H1 (cell line): ENCODE results near the gene ENDOG. TPM values are rescaled to one million over a fixed set of nuclear protein-coding genes. Genes with fewer than 3 reads are reported as not detected.
"Not testable (repeated sequence)": the region's sequence is repeated elsewhere in the genome, so short reads cannot be mapped to it uniquely, and the experiment has no call there.

Experiments used
- CTCF ChIA-PET: fragments of 300-600 bp; sonication (Branson Sonifier 250); formaldehyde crosslinking; loops from one replicate; lab custom pipeline; 2021; ENCODE audit not compliant: partially characterized antibody; lab: Charles Lee
- POLR2A ChIA-PET: fragments of 300-600 bp; sonication (Branson Sonifier 250); formaldehyde crosslinking; loops from one replicate; lab custom pipeline; 2021; ENCODE audit warnings: inconsistent platforms; ENCODE audit not compliant: partially characterized antibody; lab: Charles Lee
- DNase-seq, 2 experiments: peaks; one replicate each; pipeline versions ENCODE4 v3.0.0 to v3.0.0-alpha.2; 2010 to 2022; ENCODE audit warnings: low spot score in 2 of 2, low read depth in 1 of 2, mixed read lengths in 1 of 2
- FAIRE-seq: peaks from 2 replicates; lab custom pipeline; 2011; peaks lifted over from hg19 to GRCh38; lab: Jason Lieb, UNC
- H2AFZ ChIP-seq: 2 replicates; pipeline ENCODE4 v1.8.1; 2012; ENCODE audit warnings: low read length, inconsistent platforms
- H2AK5ac ChIP-seq: 2 replicates; pipeline ENCODE4 v1.6.1; 2013; ENCODE audit warnings: low read depth, low read length
- H2BK120ac ChIP-seq: replicated peaks from 2 replicates; pipeline ENCODE3; 2013; ENCODE audit warnings: low read depth, low read length, inconsistent platforms
- H2BK12ac ChIP-seq: 2 replicates; pipeline ENCODE4 v1.6.1; 2013; ENCODE audit warnings: low read depth, low read length
- H2BK15ac ChIP-seq: 2 replicates; pipeline ENCODE4 v1.6.1; 2013; ENCODE audit warnings: low read length
- H2BK20ac ChIP-seq: 2 replicates; pipeline ENCODE4 v1.6.1; 2013; ENCODE audit warnings: low read length
- H2BK5ac ChIP-seq: 2 replicates; pipeline ENCODE4 v1.6.1; 2013; ENCODE audit warnings: low read depth, low read length
- H3K14ac ChIP-seq: 2 replicates; pipeline ENCODE4 v1.6.1; 2013; ENCODE audit warnings: inconsistent platforms; ENCODE audit not compliant: insufficient read length
- H3K18ac ChIP-seq: 2 replicates; pipeline ENCODE4 v1.6.1; 2013; ENCODE audit warnings: low read length; ENCODE audit errors: extremely low read depth
- H3K23ac ChIP-seq: 2 replicates; pipeline ENCODE4 v1.6.1; 2013; ENCODE audit warnings: inconsistent platforms; ENCODE audit not compliant: insufficient read length
- H3K23me2 ChIP-seq: 2 replicates; pipeline ENCODE4 v1.6.1; 2013; ENCODE audit warnings: low read depth, low read length
- H3K27ac ChIP-seq: 2 replicates; pipeline ENCODE4 v1.6.1; 2011; ENCODE audit warnings: low read depth, low read length, inconsistent platforms
- H3K27me3 ChIP-seq, 4 experiments: replicated peaks in 1 of 4; 1 replicate in 1 of 4; 2 replicates in 3 of 4; pipeline versions ENCODE4 v1.6.1 to v1.8.1; 2011 to 2013; ENCODE audit warnings: low read length in 3 of 4, mild to moderate bottlenecking in 3 of 4, inconsistent platforms in 2 of 4, mixed read lengths in 2 of 4, moderate library complexity in 1 of 4; ENCODE audit not compliant: control insufficient read depth in 3 of 4, insufficient read depth in 3 of 4; ENCODE audit errors: extremely low read depth in 1 of 4
- H3K36me3 ChIP-seq, 4 experiments: 2 replicates each; pipeline versions ENCODE4 v1.6.1 to v1.8.1; 2011 to 2013; ENCODE audit warnings: mild to moderate bottlenecking in 4 of 4, low read length in 3 of 4, moderate library complexity in 2 of 4, control low read depth in 1 of 4, inconsistent platforms in 1 of 4; ENCODE audit not compliant: insufficient read depth in 4 of 4, control insufficient read depth in 2 of 4
- H3K4ac ChIP-seq: replicated peaks from 2 replicates; pipeline ENCODE3; 2013; ENCODE audit warnings: low read length, low read depth, mixed read lengths, inconsistent platforms; ENCODE audit not compliant: insufficient read length
- H3K4me1 ChIP-seq, 4 experiments: replicated peaks in 1 of 4; 1 replicate in 1 of 4; 2 replicates in 3 of 4; pipeline versions ENCODE4 v1.6.1 to v1.8.1; 2011 to 2013; ENCODE audit warnings: low read length in 3 of 4, inconsistent platforms in 2 of 4, mixed read lengths in 1 of 4; ENCODE audit not compliant: insufficient read depth in 4 of 4, control insufficient read depth in 3 of 4
- H3K4me2 ChIP-seq, 2 experiments: 2 replicates each; pipeline versions ENCODE4 v1.6.1 to v1.8.1; 2011 to 2013; ENCODE audit warnings: low read depth in 2 of 2, low read length in 2 of 2, control low read depth in 1 of 2, inconsistent platforms in 1 of 2, mild to moderate bottlenecking in 1 of 2; ENCODE audit not compliant: insufficient read depth in 1 of 2
- H3K4me3 ChIP-seq, 4 experiments: fragments of 200-600, 300-600 bp in 1 of 4; sonication (generic), shearing (Covaris generic), sonication (Bioruptor Twin) in 1 of 4; 2 replicates each; pipeline versions ENCODE4 v1.5.1 to v1.8.1; 2011 to 2016; ENCODE audit warnings: low read length in 4 of 4, low read depth in 3 of 4, control low read depth in 2 of 4, inconsistent platforms in 2 of 4, mild to moderate bottlenecking in 2 of 4, mixed read lengths in 1 of 4, moderate library complexity in 1 of 4; ENCODE audit not compliant: insufficient read depth in 2 of 4; ENCODE audit errors: extremely low read depth in 1 of 4
- H3K56ac ChIP-seq: replicated peaks from 2 replicates; pipeline ENCODE3; 2013; ENCODE audit warnings: low read depth, mild to moderate bottlenecking, mixed read lengths, low read length, inconsistent platforms; ENCODE audit not compliant: insufficient read length
- H3K79me1 ChIP-seq: 2 replicates; pipeline ENCODE4 v1.6.1; 2013; ENCODE audit warnings: low read depth, low read length, control low read depth
- H3K79me2 ChIP-seq, 2 experiments: 2 replicates each; pipeline versions ENCODE4 v1.6.1 to v1.8.1; 2012 to 2013; ENCODE audit warnings: low read length in 2 of 2, mild to moderate bottlenecking in 2 of 2, inconsistent platforms in 1 of 2; ENCODE audit not compliant: insufficient read depth in 2 of 2, control insufficient read depth in 1 of 2
- H3K9ac ChIP-seq, 4 experiments: replicated peaks in 1 of 4; 1 replicate in 1 of 4; 2 replicates in 3 of 4; pipeline versions ENCODE4 v1.6.1 to v1.8.1; 2011 to 2013; ENCODE audit warnings: low read depth in 3 of 4, low read length in 3 of 4, control low read depth in 2 of 4, mild to moderate bottlenecking in 2 of 4, moderate library complexity in 2 of 4, inconsistent platforms in 1 of 4; ENCODE audit errors: extremely low read depth in 1 of 4
- H3K9me3 ChIP-seq, 2 experiments: 2 replicates each; pipeline versions ENCODE4 v1.6.1 to v1.8.1; 2012 to 2013; ENCODE audit warnings: mild to moderate bottlenecking in 2 of 2, moderate library complexity in 2 of 2, control low read depth in 1 of 2, inconsistent platforms in 1 of 2, low read depth in 1 of 2, low read length in 1 of 2, mixed read lengths in 1 of 2; ENCODE audit not compliant: insufficient read depth in 2 of 2
- H4K20me1 ChIP-seq, 2 experiments: replicated peaks in 1 of 2; 2 replicates each; pipeline versions ENCODE3 to v1.8.1; 2011 to 2013; ENCODE audit warnings: inconsistent platforms in 2 of 2, low read length in 2 of 2, mild to moderate bottlenecking in 1 of 2; ENCODE audit not compliant: insufficient read depth in 2 of 2, control insufficient read depth in 1 of 2
- H4K5ac ChIP-seq: 2 replicates; pipeline ENCODE4 v1.6.1; 2013; ENCODE audit warnings: low read length, low read depth, mixed read lengths, inconsistent platforms; ENCODE audit not compliant: insufficient read length
- H4K8ac ChIP-seq: 2 replicates; pipeline ENCODE4 v1.8.0; 2013; ENCODE audit warnings: mild to moderate bottlenecking, moderate library complexity, low read length, inconsistent platforms; ENCODE audit not compliant: insufficient read depth; ENCODE audit errors: extremely low read depth
- H4K91ac ChIP-seq: replicated peaks from 2 replicates; pipeline ENCODE3; 2013; ENCODE audit warnings: low read length, mixed read lengths, inconsistent platforms; ENCODE audit not compliant: insufficient read length
- RAD21 ChIP-seq, 2 experiments: IDR thresholded peaks in 1 of 2; conservative IDR thresholded peaks in 1 of 2; 2 replicates each; pipeline ENCODE4 v1.6.1; 2011; ENCODE audit warnings: low read depth in 2 of 2, low read length in 2 of 2, improper control_type of control experiment in 1 of 2, inconsistent platforms in 1 of 2, mild to moderate bottlenecking in 1 of 2, moderate library complexity in 1 of 2
- WGBS, 2 experiments: shearing (Covaris generic) in 1 of 2; methylation state at CpG; one replicate each; pipeline versions ENCODE4 v1.1.6 to v1.1.7; 2013 to 2015; ENCODE audit warnings: low lambda C conversion rate in 2 of 2, mixed read lengths in 2 of 2, inconsistent platforms in 1 of 2, low coverage in 1 of 2, missing lambda C conversion rate in 1 of 2; ENCODE audit not compliant: insufficient replicate concordance in 2 of 2, insufficient coverage in 1 of 2, insufficient read length in 1 of 2; ENCODE audit errors: extremely low coverage in 1 of 2, missing lambda C conversion rate in 1 of 2; 5-methylcytosine and 5-hydroxymethylcytosine counted together
- polyA plus RNA-seq, 7 experiments: library from polyadenylated mRNA; depleted of rRNA in 3 of 7; stranded (reverse) in 5 of 7; unstranded in 2 of 7; fragments of >200 nt in 5 of 7; fragments of 200-250 nt in 2 of 7; gene quantifications; 1 replicate in 5 of 7; 2 replicates in 1 of 7; 4 replicates in 1 of 7; pipeline versions ENCODE4 v1.2.1 to v1.2.3, GENCODE V29; 2011 to 2013; ENCODE audit warnings: missing spikeins in 2 of 7, mixed read lengths in 2 of 7
- total RNA-seq: library from RNA; stranded (reverse); fragmentation: NEBNext Ultra II Directional; extraction: Animal tissue kit (Norgen Biotek cat#: 25700); gene quantifications from 2 replicates; pipeline ENCODE4 v1.2.1, GENCODE V29; 2021
- TF ChIP-seq, protein P1 (sequence below), 3 experiments: IDR thresholded peaks; 1 replicate in 2 of 3; 2 replicates in 1 of 3; pipeline versions ENCODE4 v1.5.1 to v1.6.1; 2011; ENCODE audit warnings: low read length in 3 of 3, mild to moderate bottlenecking in 3 of 3, inconsistent platforms in 2 of 3, low read depth in 1 of 3, moderate library complexity in 1 of 3; ENCODE audit not compliant: insufficient read depth in 1 of 3; ENCODE audit errors: control extremely low read depth in 1 of 3

Gene ENDOG
- total and polyA plus RNA-seq, 2 of the 8 experiments (the other 6 are each of a cell fraction or from before 2014, with no cell fraction given), result 17.5 to 23.4 TPM

DNA sequence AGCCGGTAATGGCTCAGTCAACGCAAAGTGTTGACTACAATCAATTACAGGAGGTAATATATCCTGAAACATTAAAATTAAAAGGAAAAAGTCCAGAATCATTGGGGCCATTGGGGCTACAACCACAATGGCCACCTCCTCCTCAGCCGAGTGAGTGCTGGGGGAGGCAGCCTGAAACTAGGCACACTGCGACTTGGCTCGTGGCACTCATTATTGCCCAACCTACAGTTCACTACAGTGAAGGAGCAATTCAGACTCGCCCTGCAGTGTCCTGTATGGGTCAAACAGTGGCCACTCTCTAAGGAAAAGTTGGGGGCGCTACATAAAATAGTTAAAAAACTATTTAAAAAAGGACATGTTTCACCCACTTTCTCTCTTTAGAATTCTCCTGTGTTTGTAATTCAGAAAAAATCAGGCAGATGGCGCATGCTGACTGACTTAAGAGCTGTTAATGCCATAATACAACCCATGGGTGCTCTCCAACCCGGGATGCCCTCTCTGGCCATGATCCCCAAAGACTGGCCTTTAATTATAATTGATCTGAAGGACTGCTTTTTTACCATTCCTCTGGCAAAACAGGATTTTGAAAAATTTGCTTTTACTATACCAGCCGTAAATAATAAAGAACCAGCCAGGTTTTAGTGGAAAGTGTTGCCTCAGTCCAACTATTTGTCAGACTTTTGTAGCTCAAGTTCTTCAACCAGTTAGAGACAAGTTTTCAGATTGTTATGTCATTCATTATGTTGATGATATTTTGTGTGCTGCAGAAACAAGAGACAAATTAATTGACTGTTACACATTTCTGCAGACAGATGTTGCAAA is 33.7 kb downstream of the ENDOG start:
- not testable (repeated sequence) for H2BK5ac ChIP-seq, H3K36me3 ChIP-seq, H3K23ac ChIP-seq, H2BK15ac ChIP-seq, H3K56ac ChIP-seq, H4K20me1 ChIP-seq, H3K4me2 ChIP-seq, FAIRE-seq, H3K9ac ChIP-seq, H2BK120ac ChIP-seq, H3K4me1 ChIP-seq, H2AFZ ChIP-seq, H3K27me3 ChIP-seq, H3K79me1 ChIP-seq, H3K79me2 ChIP-seq, H2AK5ac ChIP-seq, H4K91ac ChIP-seq, H4K5ac ChIP-seq, H3K14ac ChIP-seq, H3K27ac ChIP-seq, H4K8ac ChIP-seq, H2BK12ac ChIP-seq, DNase-seq, H2BK20ac ChIP-seq, H3K23me2 ChIP-seq, H3K4me3 ChIP-seq, H3K4ac ChIP-seq, H3K18ac ChIP-seq
- ChIA-PET POLR2A (interaction anchor here (1.0 to 1.4 kb wide), 2 partner anchors 31 to 98 kb away, joined by 3 read pairs; no protein-coding TSS in a partner anchor), CTCF (interaction anchor here (0.6 to 4.3 kb wide), 20 partner anchors 9 to 1775 kb away, joined by 3 to 44 read pairs (median 4); partner anchors contain the start of gene SPOUT1)
- peak; percentile 64 to 68 for TF ChIP-seq RAD21 (IDR thresholded peaks at IDR 0.05 in 1 of 2, conservative IDR thresholded peaks at IDR 0.05 in 1 of 2; ENCODE audit: low read depth in 2 of 2, low read length in 2 of 2)
- TF ChIP-seq, protein P1, sequence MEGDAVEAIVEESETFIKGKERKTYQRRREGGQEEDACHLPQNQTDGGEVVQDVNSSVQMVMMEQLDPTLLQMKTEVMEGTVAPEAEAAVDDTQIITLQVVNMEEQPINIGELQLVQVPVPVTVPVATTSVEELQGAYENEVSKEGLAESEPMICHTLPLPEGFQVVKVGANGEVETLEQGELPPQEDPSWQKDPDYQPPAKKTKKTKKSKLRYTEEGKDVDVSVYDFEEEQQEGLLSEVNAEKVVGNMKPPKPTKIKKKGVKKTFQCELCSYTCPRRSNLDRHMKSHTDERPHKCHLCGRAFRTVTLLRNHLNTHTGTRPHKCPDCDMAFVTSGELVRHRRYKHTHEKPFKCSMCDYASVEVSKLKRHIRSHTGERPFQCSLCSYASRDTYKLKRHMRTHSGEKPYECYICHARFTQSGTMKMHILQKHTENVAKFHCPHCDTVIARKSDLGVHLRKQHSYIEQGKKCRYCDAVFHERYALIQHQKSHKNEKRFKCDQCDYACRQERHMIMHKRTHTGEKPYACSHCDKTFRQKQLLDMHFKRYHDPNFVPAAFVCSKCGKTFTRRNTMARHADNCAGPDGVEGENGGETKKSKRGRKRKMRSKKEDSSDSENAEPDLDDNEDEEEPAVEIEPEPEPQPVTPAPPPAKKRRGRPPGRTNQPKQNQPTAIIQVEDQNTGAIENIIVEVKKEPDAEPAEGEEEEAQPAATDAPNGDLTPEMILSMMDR (IDR thresholded peaks at IDR 0.05; ENCODE audit: control extremely low read depth in 1 of 3, insufficient read depth in 1 of 3, low read depth in 1 of 3, low read length in 3 of 3), result peak; percentile 8 to 65 (median 26)
- peaks cover 8 to 12% of the 10 kb centered on the region in 2 experiments; a peak in 3 of 4 replicates for H3K9me3 ChIP-seq
- 84% methylated on average over 10 of the region's 10 CpGs; no CpG with 5 or more reads in 1 of the 2 experiments for WGBS, 2 experiments
